Umbilical cord (tissue), 2 donors: ENCODE measurements around the gene CTNND2. TPM values are rescaled to one million over a fixed set of nuclear protein-coding genes. Genes with fewer than 3 reads are reported as not detected.

ENCODE experiments used
- DNase-seq: peaks from one replicate; pipeline ENCODE4 v3.0.0-alpha.2; 2015; ENCODE audit warnings: low spot score
- total RNA-seq: library from RNA; depleted of rRNA; stranded (reverse); fragments of >200 nt; gene quantifications from one replicate; pipeline ENCODE4 v1.2.3, GENCODE V29; 2014; ENCODE audit warnings: low replicate concordance; ENCODE audit not compliant: insufficient read depth

Gene CTNND2
- total RNA-seq, 1 donor from 2014 or later = 8.7 TPM

GRCh38 chr5:11596185-11596584, 308.1 kb downstream of the CTNND2 start:
- DNase-seq = no peak

DNA sequence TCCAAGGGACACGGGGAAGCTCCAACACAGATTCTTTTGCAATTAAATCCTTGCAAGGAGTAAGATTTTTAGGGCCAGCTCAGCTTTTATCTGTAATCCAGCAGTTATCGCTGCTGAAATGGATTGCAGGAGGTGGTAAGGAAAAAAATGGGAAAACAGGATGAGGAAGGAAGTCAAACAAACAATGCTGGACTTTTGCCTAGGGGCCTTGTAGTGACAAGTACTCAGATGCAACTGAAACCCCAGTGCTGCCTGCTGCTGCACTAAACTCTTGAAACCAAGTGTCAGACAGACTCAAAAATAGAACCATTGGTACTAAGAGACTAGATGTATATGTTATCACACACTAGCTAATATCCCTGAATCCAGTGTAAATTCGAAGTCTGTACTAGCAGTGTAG, 309.2 kb downstream of the CTNND2 start:
- no peak for DNase-seq

DNA sequence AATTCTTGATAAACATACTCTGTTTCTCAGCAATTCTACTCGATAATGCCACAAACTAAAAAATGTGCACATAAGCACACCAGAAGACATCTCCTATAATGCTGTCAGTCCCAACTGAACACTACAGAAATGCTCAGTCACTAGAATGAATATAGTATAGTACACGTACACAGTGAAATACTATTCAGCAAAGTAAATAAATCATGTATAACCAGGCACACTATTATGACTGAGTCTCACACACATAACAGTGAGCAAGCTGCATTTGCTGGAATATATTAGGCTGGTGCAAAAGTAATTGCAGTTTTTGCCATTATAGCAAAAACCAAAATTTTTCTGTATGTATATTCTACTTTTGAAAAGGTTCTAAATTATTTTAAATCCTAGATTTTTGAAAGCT, 310.2 kb downstream of the CTNND2 start:
- DNase-seq = no peak

DNA sequence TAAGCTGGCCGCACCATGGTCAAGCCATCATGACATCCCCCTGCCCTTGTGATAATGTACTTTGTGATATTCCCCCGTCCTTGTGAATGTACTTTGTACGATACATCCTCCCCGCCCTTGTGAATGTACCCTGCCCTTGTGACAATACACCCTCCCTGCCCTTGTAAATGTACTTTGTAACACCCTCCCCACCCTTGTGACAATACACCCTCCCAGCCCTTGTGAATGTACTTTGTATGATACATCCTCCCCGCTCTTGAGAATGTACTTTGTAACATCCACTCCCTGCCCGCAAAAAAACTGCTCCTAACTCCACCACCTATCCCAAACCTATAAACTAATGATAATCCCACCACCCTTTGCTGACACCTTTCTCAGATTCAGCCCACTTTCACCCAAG, 313.8 kb downstream of the CTNND2 start:
- no peak for DNase-seq

GRCh38 chr5:11588803-11589202, 315.4 kb downstream of the CTNND2 start:
- peak; percentile 22 for DNase-seq

GRCh38 chr5:11584017-11584416, 320.2 kb downstream of the CTNND2 start:
- DNase-seq = no peak

GRCh38 chr5:11579351-11579750, 324.9 kb downstream of the CTNND2 start:
- DNase-seq = no peak

GRCh38 chr5:11574787-11575186, 329.5 kb downstream of the CTNND2 start:
- no peak for DNase-seq

DNA sequence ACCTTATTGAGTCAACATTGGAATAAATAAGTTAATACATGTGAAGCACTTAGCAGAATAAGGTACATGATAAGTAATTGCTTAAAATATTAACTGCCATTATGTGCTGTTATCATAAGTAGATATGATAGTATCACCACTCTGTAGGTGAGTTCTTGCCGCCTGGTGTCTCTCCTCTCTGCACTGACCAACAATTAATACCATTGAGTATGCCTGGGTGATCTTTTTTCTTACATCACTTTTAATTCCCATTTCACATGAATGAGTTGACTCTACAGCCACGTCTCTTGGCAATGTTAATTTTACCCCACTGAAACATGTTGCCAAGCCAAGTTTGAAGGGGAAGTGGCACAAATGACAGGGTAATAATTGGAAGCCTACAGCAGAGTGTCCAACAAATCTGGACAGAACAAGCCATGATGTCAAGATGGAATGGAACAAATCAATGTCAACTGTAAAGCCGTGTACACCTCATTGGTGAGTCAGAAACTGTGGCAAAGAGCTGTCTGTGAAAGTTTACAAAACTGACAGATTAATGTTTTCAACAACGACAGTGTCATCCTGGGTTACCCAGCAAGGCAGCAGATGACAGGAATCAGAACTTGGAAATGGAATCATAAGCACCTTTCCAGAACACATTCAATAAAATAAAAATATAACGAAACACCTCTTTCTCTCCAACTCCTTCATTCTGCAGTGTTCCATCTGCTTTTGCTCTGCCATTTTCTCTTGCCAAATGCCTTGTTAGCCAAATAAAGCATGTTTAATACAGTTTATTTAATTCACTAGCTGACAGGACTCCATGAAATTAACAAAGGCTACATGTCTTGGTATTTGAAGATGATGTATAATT, 330.9 kb downstream of the CTNND2 start:
- no peak for DNase-seq

DNA sequence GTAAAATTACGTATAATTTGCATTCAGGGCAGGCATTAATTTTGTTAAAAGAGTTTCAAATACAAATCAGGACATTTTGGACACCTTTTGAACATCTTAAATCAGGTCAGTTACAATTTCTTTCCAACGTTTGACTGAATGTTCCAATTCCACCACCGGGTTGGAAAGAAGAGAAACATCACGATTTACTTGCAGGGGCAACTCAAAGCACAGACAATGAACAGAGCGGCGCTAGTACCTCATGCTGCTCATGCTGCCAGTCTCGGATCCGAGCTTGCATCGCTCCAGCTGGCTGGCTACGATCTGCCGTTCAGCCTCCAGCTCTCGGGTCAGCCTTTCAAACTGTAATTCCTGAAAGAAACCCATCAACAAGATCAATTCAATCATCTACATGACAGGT, 339.5 kb downstream of the CTNND2 start:
- DNase-seq = no peak

DNA sequence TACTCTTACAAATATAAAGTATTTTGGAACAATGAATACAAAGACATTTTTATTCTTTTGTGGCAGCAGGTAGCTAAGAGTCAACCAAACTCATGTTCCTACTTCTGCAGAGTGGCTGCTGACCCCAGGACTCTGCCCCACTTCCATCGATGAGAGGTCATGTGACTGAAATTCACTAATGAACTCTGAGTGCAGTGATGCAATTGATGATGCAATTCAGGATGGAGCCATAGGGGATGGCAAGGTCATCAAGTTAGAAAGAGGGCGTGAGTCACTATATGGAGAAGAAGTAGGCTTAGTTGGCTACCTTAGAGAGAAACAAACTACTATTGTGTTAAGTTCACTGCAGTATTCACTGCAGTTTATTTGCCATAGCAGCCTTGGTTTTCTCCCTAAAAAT, 340.4 kb downstream of the CTNND2 start:
- no peak for DNase-seq

GRCh38 chr5:11560915-11561697, 343.1 kb downstream of the CTNND2 start:
- DNase-seq = no peak

GRCh38 chr5:11557063-11557462, 347.2 kb downstream of the CTNND2 start:
- DNase-seq = no peak

GRCh38 chr5:11555171-11555570, 349.1 kb downstream of the CTNND2 start:
- DNase-seq = no peak

DNA sequence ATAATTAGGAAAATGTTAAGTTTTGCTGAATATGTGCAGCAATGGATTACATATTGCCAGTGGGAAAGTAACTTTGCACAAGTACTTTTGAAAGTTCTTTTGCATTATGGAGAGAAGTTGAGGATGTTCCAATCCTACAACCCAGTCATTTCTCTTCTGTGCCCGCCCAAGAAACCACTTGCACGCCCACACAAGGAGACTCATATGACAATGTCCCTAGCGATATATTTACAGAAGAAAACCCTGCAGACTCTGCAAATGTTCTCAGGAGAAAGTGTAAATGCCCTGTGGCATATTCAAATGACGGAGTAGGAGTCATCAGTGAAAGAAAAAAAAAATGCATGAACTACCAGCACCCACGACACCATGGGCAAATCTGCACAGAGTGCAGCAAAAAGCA, 356.5 kb downstream of the CTNND2 start:
- DNase-seq = no peak

- no peak for DNase-seq
Observed at GRCh38 chr5:11547140-11547539, 357.1 kb downstream of the CTNND2 start.

DNA sequence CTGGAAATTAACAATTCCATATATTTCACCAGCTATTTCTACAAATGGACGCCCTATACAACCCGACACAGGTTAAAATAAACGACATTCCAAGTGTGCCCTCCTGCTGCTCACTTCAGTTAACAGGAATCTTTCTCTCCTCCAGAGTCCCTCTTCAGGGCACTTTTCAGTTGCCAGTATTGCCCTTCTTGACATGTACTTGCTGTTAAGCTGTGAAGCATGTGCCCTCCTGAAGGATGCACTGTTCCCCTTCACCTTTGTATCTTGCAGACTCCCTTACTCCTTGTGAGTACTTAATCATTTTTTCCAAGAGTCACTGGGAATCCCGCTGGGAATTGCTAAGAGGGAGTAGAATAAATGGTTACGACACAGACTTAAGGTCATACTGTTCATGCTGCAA, 364.1 kb downstream of the CTNND2 start:
- DNase-seq = no peak

- DNase-seq = no peak
Observed at GRCh38 chr5:11531811-11532555, 372.3 kb downstream of the CTNND2 start.

- no peak for DNase-seq
Observed at GRCh38 chr5:11528720-11529119, 375.5 kb downstream of the CTNND2 start.

GRCh38 chr5:11527652-11528349, 376.4 kb downstream of the CTNND2 start:
- DNase-seq = no peak

GRCh38 chr5:11525020-11525419, 379.2 kb downstream of the CTNND2 start:
- DNase-seq = peak; percentile 37

GRCh38 chr5:11524188-11524587, 380.1 kb downstream of the CTNND2 start:
- no peak for DNase-seq
